ENCODE results near the gene PDP2. TPM values are rescaled to one million over a fixed set of nuclear protein-coding genes. Genes with fewer than 3 reads are reported as not detected.
"Not testable (repeated sequence)": the region's sequence is repeated elsewhere in the genome, so short reads cannot be mapped to it uniquely, and the experiment has no call there.

The PDP2 gene
- total RNA-seq, 4 donors from 2014 or later: 2.2 to 5.2 (median 4.1) TPM

DNA sequence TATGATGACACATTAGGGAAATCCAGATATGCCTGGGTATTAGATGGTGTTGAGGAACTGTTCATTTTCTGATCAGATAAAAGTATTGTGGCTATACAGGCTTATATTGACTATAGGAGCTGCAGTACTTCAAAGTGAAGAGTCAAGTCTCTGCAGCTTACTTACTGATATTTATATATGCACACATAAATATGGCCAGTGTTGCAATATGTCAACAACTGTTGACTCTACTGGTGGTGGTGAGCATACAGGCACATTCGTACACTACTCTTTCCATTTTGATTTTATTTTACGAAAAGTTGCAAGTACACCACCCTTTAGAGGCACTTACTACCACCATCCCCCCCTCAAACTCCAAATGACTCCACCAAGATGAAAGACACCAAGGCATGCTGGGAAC is 51.4 kb downstream of the PDP2 start:
- no peak overlapping the region for H3K4me3 ChIP-seq
- intact Hi-C loops (cut with DNase I; ENCODE audit: low total_unique reads): no loop called here
- peaks cover 0 to 13% of the 10 kb centered on the region in 2 donors for H3K36me3 ChIP-seq
- H3K27me3 ChIP-seq: no peaks in the 10 kb centered on the region
- TF ChIP-seq POLR2A (IDR thresholded peaks at IDR 0.05): no peak
- TF ChIP-seq, protein P1, sequence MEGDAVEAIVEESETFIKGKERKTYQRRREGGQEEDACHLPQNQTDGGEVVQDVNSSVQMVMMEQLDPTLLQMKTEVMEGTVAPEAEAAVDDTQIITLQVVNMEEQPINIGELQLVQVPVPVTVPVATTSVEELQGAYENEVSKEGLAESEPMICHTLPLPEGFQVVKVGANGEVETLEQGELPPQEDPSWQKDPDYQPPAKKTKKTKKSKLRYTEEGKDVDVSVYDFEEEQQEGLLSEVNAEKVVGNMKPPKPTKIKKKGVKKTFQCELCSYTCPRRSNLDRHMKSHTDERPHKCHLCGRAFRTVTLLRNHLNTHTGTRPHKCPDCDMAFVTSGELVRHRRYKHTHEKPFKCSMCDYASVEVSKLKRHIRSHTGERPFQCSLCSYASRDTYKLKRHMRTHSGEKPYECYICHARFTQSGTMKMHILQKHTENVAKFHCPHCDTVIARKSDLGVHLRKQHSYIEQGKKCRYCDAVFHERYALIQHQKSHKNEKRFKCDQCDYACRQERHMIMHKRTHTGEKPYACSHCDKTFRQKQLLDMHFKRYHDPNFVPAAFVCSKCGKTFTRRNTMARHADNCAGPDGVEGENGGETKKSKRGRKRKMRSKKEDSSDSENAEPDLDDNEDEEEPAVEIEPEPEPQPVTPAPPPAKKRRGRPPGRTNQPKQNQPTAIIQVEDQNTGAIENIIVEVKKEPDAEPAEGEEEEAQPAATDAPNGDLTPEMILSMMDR (IDR thresholded peaks at IDR 0.05 in 4 of 5, conservative IDR thresholded peaks at IDR 0.05 in 1 of 5): no peak
- DNase-seq (no peak), ATAC-seq (no peak)
- peaks cover 63 to 72% of the 10 kb centered on the region in 2 donors for H3K4me1 ChIP-seq
- H3K27ac ChIP-seq: peak overlapping the region; percentile 95 to 99 (median 98)
- in situ Hi-C loops (cut with MboI; ENCODE audit: low sequenced_read_pairs in 4 of 4): no loop called here
- no peaks in the 10 kb centered on the region for H3K9me3 ChIP-seq

DNA sequence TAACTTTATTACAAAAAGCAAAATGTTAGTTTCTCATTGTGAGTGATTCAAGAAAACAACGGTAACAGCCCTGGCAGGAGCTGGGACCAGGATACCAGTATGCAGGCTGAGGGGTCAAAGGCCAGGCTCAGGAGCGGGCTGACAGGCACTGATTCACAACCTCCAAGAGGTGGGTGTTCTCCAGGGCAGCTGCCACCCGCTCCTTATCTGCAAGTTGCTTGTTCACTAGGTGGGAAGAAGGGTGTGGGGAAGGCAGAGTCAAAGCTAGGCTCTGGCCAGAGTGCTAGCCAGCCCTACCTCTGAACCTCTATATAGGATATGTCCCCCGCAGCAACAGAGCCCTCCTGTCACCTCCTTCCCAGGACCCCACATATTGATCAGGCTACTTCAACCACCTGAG is 51.8 kb downstream of the PDP2 start:
- intact Hi-C loops (cut with DNase I; ENCODE audit: low total_unique reads): no loop called here
- no peak for TF ChIP-seq POLR2A (IDR thresholded peaks at IDR 0.05)
- TF ChIP-seq, protein P1 (IDR thresholded peaks at IDR 0.05 in 4 of 5, conservative IDR thresholded peaks at IDR 0.05 in 1 of 5): no peak
- peak overlapping the region; percentile 95 to 99 (median 98) for H3K27ac ChIP-seq
- no peaks in the 10 kb centered on the region for H3K27me3 ChIP-seq
- ATAC-seq (no peak), DNase-seq (no peak)
- H3K9me3 ChIP-seq: no peaks in the 10 kb centered on the region
- in situ Hi-C loops (cut with MboI; ENCODE audit: low sequenced_read_pairs in 4 of 4): no loop called here
- no peak overlapping the region for H3K4me3 ChIP-seq
- H3K4me1 ChIP-seq: peaks cover 62 to 72% of the 10 kb centered on the region in 2 donors
- peaks cover 0 to 14% of the 10 kb centered on the region in 2 donors for H3K36me3 ChIP-seq

DNA sequence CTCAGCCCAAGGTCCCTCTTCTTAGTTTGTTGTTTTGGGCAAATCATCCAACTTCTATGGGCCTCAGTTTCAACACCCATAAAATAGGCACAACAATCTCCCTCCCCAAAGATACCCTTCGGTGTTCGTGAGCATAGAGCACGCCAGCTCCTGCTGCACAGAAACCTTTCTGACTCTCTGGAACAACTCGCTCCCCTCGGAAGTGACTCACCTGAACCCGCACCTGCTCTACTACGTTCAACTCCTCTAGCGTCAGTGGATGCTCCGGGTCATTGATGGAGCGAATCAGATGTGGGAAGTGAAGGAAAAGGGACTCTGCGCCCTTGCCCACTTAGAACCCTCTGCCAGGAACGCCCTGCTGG is 53.4 kb downstream of the PDP2 start:
- peak overlapping the region; percentile 95 to 99 (median 98) for H3K27ac ChIP-seq
- H3K4me3 ChIP-seq: peak overlapping the region; percentile 88 to 99 (median 94)
- in situ Hi-C loops (cut with MboI; ENCODE audit: low sequenced_read_pairs in 4 of 4): no loop called here
- DNase-seq: peak in 1 of 2 donors; percentile 29
- ATAC-seq: no peak
- H3K9me3 ChIP-seq: no peaks in the 10 kb centered on the region
- peaks cover 53 to 64% of the 10 kb centered on the region in 2 donors for H3K4me1 ChIP-seq
- intact Hi-C loops (cut with DNase I; ENCODE audit: low total_unique reads): no loop called here
- no peaks in the 10 kb centered on the region for H3K27me3 ChIP-seq
- no peak for TF ChIP-seq POLR2A (IDR thresholded peaks at IDR 0.05)
- TF ChIP-seq, protein P1 (IDR thresholded peaks at IDR 0.05 in 4 of 5, conservative IDR thresholded peaks at IDR 0.05 in 1 of 5): no peak
- H3K36me3 ChIP-seq: peaks cover 0 to 31% of the 10 kb centered on the region in 2 donors

DNA sequence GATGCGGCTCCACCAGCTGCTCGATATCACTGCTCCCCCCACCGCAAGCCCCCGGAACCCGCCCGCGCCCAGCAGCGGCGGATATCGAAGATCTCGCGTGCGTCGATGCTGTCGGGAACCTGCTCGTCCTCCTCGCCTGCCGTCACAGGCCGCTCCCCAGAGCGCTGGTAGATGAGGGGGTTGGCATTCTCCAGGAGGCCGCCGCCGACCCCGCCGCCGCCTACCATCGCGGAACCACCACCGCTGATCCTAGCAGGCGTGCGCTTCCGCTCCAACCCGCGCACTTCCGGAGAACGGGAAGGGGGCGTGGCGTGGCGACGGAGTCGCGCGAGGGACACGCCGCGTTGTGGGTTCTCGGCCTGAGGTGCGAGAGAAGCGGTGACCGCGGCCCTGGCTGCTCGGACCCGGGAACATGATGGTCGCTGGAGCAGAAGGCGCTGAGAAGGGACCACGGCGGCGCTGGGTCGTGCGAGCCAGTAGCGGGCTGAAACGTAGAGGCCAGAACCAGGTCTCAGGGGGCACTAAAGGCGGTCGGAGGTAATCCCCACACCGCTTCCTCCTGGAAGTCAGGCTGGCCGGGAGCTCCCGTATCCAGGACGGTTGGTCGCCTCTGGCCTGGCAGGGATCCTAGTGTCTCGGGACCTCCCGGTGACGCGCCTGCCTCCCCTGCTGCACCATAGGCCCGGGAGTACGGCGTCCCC is 54.0 kb downstream of the PDP2 start, which contains the start of gene CIAO2B:
CIAO2B (minus strand) TSS at position 265 of the 701 bp plus-strand sequence; CDS start at position 227, 38 bp downstream.
- intact Hi-C loops (cut with DNase I; ENCODE audit: low total_unique reads) (no loop called here), in situ Hi-C loops (cut with MboI; ENCODE audit: low sequenced_read_pairs in 4 of 4) (no loop called here)
- no peaks in the 10 kb centered on the region for H3K27me3 ChIP-seq
- H3K4me3 ChIP-seq: peak within 1 kb of the TSS; percentile 88 to 99 (median 94)
- ATAC-seq (peak; percentile 65 to 73), DNase-seq (peak; percentile 77 to 88)
- H3K36me3 ChIP-seq: peaks cover 0 to 37% of the 10 kb centered on the region in 2 donors
- no peaks in the 10 kb centered on the region for H3K9me3 ChIP-seq
- TF ChIP-seq, protein P1 (IDR thresholded peaks at IDR 0.05 in 4 of 5, conservative IDR thresholded peaks at IDR 0.05 in 1 of 5): peak in 2 of 5 experiments; percentile 11 to 16
- peak; percentile 94 to 99 for TF ChIP-seq POLR2A (IDR thresholded peaks at IDR 0.05)
- H3K27ac ChIP-seq: peak within 1 kb of the TSS; percentile 95 to 99 (median 98)
- peaks cover 48 to 59% of the 10 kb centered on the region in 2 donors for H3K4me1 ChIP-seq

DNA sequence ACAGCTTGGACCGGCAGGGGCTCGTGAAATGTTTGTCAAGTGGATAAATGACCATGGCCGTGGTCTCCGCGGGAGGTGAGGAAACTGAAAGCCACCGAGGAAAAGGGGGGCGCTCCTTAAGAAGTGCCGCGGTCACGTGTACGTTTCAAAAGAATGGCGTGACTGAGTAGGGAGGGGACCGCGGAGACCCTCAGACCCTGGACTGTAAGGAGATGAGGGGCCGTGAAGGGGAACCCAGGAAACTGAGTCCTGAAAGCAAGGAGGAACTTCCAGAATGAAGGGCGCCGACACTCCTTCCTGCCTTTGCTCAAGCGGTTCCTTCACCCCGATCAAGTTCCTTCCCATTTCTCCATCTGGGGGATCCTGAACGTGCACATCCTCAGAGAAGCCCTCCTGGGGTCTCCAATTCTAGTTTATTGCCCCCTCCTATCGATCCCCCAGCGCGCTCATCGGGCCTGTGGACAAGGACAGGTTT is 54.6 kb downstream of the PDP2 start:
- peaks cover 0 to 42% of the 10 kb centered on the region in 2 donors for H3K36me3 ChIP-seq

More for the DNA sequence above, 54.6 kb downstream of the PDP2 start:
- Histone ChIP-seq H3K4me1 (peaks cover 42 to 53% of the 10 kb centered on the region in 2 donors), H3K27ac (peak overlapping the region; percentile 95 to 99 (median 98)), H3K4me3 (peak overlapping the region; percentile 88 to 99 (median 94))
- intact Hi-C loops (cut with DNase I; ENCODE audit: low total_unique reads); DNase-seq; H3K9me3 ChIP-seq; in situ Hi-C loops (cut with MboI; ENCODE audit: low sequenced_read_pairs in 4 of 4); H3K27me3 ChIP-seq: not testable (repeated sequence)
- ATAC-seq: peak; percentile 3 to 8
